Lower leg skin (tissue), 3 donors: ENCODE data around the gene FARP1.

Experiments used
- CTCF ChIP-seq, 3 donors: fragments of 450-650 bp; IDR thresholded peaks; one replicate each; pipeline ENCODE4 v1.5.1; 2016; ENCODE audit warnings: antibody characterized with exemption in 3 of 3, mild to moderate bottlenecking in 3 of 3, moderate library complexity in 2 of 3
- POLR2A ChIP-seq, 2 donors: fragments of 450-650 bp; IDR thresholded peaks; one replicate each; pipeline ENCODE4 v1.6.1; 2016 to 2017; ENCODE audit warnings: antibody characterized with exemption in 2 of 2, mild to moderate bottlenecking in 1 of 2, moderate library complexity in 1 of 2

DNA sequence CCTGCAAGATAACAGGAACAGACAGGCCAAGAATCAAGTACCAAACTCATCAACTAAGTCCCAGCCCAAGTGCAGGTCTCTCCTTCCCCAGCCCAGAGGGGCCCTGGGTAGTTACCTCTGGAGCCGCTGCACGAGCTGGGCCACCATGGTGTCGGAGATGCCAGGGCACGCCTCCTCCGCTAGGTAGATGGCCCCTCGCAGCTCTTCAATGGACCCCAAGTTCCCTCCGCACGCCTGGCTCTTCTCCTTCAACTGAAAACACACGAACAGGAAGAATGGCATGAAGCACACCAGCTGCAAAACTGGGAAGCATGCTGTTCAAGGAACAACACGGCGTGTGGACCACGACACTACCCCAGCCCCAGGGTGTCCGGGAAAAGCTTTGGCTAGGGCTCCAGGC, 314.2 kb downstream of the FARP1 start:
- TF ChIP-seq CTCF (IDR thresholded peaks at IDR 0.05): no peak
- TF ChIP-seq POLR2A (IDR thresholded peaks at IDR 0.05): no peak
